ENCODE results near the gene UGT1A9.
"Not testable (repeated sequence)": the region's sequence is repeated elsewhere in the genome, so short reads cannot be mapped to it uniquely, and the experiment has no call there.

The UGT1A9 gene

GRCh38 chr2:233679196-233679595 lies 7.5 kb downstream of the UGT1A9 start:
- DNase-seq = no peak
- intact Hi-C loops (cut with DNase I) = no loop called here

DNA sequence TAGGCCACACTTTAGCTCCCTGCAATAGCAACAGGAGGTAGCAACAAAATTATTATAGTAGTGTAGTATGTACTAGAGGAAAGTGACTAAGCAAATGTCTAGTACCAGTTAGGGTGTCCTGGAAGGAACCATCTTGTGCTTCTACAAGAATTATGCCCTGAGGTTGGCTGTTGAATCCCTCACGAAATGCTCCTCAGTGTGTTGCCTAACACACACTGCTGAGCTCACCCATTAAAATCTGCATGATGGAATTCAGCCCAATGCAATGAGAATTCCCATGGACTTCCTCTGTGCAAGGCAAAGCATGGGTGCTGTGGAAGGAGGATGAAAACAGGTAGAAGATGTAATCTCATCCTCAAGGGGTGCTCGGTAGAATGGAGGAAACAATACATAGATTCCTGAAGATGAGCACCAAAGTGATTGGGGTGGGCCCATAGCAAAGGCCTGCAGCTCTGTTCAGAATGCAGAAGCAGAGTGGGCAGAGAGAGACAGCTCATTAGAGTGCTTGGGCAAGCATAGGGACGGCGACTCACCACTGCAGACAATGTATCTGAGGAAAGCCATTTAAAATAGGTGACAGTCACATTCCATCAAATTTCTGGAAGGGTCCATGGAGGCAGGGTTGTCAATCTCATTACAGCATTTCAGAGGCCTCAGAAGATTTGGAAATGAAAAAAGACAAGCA lies 8.8 kb downstream of the UGT1A9 start:
- intact Hi-C loops (cut with DNase I) = no loop called here
- DNase-seq = no peak

DNA sequence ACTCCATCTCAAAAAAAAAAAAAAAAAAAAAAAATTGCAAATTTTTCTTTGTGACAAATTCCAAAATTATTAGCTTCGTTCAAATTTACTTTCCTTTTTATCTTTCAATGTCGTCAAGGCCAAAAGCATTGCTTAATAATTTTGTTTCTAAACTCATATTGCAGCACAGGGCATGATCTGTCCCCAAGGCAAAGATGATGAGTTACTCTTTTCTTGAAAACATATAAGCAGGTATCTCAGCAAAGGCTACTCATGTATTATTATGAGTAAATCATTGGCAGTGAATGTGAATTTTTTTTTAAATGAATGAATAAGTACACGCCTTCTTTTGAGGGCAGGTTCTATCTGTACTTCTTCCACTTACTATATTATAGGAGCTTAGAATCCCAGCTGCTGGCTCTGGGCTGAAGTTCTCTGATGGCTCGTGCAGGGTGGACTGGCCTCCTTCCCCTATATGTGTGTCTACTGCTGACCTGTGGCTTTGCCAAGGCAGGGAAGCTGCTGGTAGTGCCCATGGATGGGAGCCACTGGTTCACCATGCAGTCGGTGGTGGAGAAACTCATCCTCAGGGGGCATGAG lies 9.9 kb downstream of the UGT1A9 start, which contains the start of gene UGT1A7:
TSS of gene UGT1A7 (plus strand) at position 381 of the 579 bp plus-strand sequence. CDS start at position 418, 37 bp downstream.
- intact Hi-C loops (cut with DNase I) = no loop called here
- DNase-seq = no peak

DNA sequence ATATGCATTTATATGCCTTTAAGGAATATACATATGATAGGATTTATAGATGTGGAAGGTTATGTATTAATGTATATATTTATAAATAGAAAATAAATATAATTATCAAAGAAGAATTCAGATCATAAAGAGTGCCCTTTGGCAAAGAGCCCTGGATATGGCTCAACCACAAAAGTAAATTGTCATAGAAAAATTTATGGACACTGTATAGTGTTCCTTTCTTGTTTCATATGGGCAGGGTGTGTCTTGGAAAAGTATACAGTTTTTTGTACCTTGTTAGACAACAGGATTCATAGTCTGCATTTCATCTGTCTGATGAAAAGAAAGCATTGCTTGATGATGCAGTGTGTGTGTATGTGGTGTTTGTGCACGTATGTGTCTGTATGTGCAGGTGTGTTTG lies 12.9 kb downstream of the UGT1A9 start:
- DNase-seq = no peak
- intact Hi-C loops (cut with DNase I) = no loop called here

- DNase-seq = no peak
- intact Hi-C loops (cut with DNase I) = no loop called here
Observed at GRCh38 chr2:233686928-233687327, 15.2 kb downstream of the UGT1A9 start.

- intact Hi-C loops (cut with DNase I) = no loop called here
- no peak for DNase-seq
Observed at GRCh38 chr2:233688341-233688740, 16.6 kb downstream of the UGT1A9 start.

GRCh38 chr2:233689031-233689430 lies 17.3 kb downstream of the UGT1A9 start:
- DNase-seq = no peak
- intact Hi-C loops (cut with DNase I) = no loop called here

DNA sequence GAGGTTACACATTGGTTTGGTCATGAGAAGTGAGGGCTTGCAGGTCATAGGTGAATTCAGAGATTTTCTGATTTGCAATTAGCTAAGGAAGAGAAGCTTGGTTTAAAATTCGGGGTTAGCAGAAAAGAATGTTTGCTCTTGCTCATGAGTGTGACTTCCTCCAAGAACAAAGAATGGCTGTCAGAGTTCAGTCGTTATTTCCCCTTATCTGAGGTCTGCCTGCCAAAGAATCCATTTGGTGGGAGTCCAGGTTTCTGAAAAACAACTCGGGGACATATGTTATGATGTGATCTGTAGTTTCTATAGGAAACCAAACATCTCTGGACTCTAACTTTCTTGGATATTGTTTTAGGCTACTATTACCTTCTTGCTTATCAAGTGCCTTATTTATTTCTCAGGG lies 17.8 kb downstream of the UGT1A9 start:
- no peak for DNase-seq
- intact Hi-C loops (cut with DNase I) = no loop called here

DNA sequence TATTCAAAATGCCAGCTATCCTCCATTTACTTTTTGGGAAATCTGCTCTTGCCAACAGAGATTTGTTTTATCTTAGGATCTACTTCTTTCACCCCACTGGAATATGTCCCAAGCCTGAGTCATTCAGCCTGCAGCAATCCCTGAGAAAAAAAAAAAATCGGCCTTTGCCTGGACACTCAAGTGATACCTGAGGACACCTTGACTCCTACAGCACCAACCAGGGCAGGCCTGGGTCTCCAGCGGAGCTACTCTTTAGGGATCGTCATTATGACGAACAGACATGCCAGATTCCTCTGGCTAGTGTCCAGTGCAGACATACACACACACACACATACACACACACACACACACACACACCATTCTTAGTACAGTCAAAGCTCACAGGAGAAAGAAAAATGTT lies 18.7 kb downstream of the UGT1A9 start:
- intact Hi-C loops (cut with DNase I) = no loop called here
- DNase-seq = no peak

DNA sequence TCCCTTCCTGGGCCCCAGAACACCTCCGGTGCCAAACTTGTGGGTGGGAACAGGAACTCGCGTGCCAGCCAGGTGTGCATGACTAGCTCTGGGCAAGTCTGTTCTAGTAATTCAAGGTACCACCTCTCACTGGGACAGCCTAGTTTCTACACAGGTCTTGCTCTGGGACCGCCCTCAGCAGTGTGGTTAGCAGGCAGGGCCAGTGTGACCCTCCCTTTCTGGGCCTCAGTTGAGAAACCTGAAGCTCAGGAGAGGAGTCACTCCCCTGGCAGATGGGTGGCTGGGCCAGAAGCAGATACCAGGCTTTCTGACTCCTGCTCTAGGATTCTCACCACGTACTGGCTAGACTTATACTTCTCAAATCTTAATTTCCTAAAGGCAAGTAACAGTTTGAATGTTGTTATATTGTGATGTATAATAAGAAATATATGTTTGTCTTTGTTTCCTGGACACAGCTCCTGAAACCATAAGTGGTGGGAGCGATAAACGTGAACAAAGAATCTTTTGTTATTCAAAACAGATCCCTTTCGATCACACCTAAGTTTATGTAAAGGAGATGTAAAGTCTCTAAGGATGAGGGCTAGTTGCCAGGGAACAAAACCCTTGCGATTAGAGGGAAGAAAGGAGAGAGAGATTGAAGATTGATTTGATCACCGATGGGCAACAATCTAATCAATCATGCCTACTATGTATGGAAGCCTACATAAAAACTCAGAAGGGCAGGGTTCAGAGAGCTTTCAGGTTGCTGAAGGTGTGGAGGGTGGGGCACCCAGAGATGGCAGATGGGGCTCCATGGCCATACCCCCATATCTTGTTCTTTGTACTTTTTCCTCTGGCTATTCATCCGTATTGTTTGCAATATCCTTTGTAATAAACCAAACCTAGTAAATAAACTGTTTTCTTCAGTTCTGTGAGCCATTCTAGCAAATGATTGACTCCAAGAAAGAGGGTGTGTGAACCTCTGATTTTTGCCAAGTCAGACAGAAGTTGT lies 20.0 kb downstream of the UGT1A9 start:
- intact Hi-C loops (cut with DNase I) = no loop called here
- no peak for DNase-seq

GRCh38 chr2:233692648-233693047 lies 20.9 kb downstream of the UGT1A9 start, which contains the start of gene UGT1A6:
UGT1A6 (plus strand) TSS chr2:233692890; CDS start chr2:233693005, 115 bp downstream.
- DNase-seq = no peak
- intact Hi-C loops (cut with DNase I) = no loop called here

- intact Hi-C loops (cut with DNase I) = no loop called here
- DNase-seq = no peak
Observed at GRCh38 chr2:233693963-233694362, 22.3 kb downstream of the UGT1A9 start.

GRCh38 chr2:233698740-233699139 lies 27.0 kb downstream of the UGT1A9 start:
- no peak for DNase-seq
- intact Hi-C loops (cut with DNase I) = no loop called here

- intact Hi-C loops (cut with DNase I) = no loop called here
- DNase-seq = no peak
Observed at GRCh38 chr2:233699424-233700027, 27.8 kb downstream of the UGT1A9 start.

DNA sequence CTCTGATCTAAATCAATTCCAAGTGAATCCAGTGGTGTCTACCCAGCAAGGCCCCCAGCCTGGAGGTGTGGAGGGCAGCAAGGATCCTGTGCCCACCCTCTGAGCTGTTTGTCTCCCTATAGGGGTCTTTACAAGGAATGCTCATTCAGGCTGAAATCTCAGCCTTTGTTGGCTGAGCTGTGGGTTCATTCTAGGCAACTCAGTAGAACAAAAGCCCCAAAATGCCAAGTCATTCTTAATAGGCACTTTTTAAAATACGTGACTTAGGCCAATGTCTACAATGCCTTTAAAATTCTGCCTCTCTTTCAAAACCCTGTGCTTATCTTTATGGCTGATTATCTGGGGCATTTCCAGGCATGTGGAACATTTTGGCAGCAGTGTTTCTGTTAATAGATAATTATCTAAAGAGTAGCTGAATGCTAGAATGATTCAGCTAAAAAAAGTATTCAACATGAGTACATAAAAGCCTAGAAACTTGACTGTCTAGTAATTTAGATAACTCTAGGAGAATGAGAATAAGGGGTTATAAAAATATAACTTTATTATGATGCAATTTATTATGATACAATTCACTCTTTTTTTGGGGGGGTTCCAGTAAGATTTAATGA lies 28.4 kb downstream of the UGT1A9 start:
- no peak for DNase-seq
- intact Hi-C loops (cut with DNase I) = no loop called here

GRCh38 chr2:233700842-233701241 lies 29.1 kb downstream of the UGT1A9 start:
- intact Hi-C loops (cut with DNase I); DNase-seq: not testable (repeated sequence)

DNA sequence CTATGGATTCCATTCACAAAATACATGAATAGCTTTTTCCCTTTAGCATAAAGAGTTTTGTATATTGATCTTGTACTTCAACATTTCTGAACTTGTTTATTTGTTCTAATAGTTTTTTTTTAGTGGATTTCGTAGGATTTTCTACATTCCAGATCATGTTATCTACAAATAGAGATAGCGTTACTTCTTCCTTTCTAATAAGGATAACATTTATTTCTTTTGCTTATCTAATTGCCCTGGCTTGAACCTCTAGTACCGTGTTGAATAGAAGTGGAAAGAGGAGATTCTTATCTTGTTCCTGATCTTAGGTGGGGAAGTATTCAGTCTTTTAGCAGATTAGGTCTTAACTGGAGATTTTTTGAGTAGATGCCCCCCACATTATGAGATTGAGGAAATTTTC lies 30.5 kb downstream of the UGT1A9 start:
- intact Hi-C loops (cut with DNase I) = no loop called here
- no peak for DNase-seq

GRCh38 chr2:233705911-233706506 lies 34.3 kb downstream of the UGT1A9 start:
- intact Hi-C loops (cut with DNase I) = no loop called here
- DNase-seq = no peak

DNA sequence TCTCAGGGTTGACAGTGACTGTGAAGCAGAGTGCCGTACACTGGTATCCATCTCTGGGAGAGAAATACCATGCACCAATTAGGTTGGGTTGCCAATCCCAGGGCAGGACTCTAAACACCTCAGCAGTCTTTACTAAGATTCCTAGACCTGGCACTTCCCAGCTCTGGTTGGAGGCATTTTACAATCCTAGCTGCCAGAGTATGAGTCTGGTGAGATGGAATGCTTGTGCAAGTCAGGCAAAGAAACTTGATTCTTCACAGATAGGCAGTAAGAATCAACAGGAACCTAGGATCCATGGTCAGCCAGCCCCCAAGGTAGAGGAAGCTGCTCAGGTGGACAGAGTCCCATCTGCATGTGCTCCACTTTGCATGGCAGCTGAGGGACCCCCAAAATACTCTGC lies 35.0 kb downstream of the UGT1A9 start:
- intact Hi-C loops (cut with DNase I) = no loop called here
- no peak for DNase-seq
